Central memory CD8-positive, alpha-beta T cell (primary cell): Measurements from ENCODE around the gene NAV1.
"Not testable (repeated sequence)": the region's sequence is repeated elsewhere in the genome, so short reads cannot be mapped to it uniquely, and the experiment has no call there.

ENCODE experiments used
- ATAC-seq: fragments of 150-1000 bp; cut with Tn5 transposase; replicated peaks from 2 replicates; pipeline ENCODE4 v1.10.0; 2022; ENCODE audit warnings: mild to moderate bottlenecking, moderate FRiP score, moderate number of reproducible peaks; ENCODE audit not compliant: poor library complexity, severe bottlenecking; ENCODE audit errors: extremely low read depth
- DNase-seq, 2 donors: peaks; one replicate each; pipeline ENCODE4 v3.0.0; 2021; ENCODE audit warnings: low spot score in 2 of 2
- H3K27ac Mint-ChIP-seq: one replicate; pipeline ENCODE4 v1.8.0; 2022; ENCODE audit warnings: low read depth, mild to moderate bottlenecking, moderate library complexity, mixed read lengths
- H3K27me3 Mint-ChIP-seq: one replicate; pipeline ENCODE4 v1.8.0; 2022; ENCODE audit warnings: mixed read lengths
- H3K36me3 Mint-ChIP-seq: one replicate; pipeline ENCODE4 v1.8.0; 2022; ENCODE audit warnings: mild to moderate bottlenecking, moderate library complexity, mixed read lengths; ENCODE audit not compliant: insufficient read depth
- H3K4me1 Mint-ChIP-seq: one replicate; pipeline ENCODE4 v1.8.0; 2022; ENCODE audit warnings: mixed read lengths
- H3K4me3 Mint-ChIP-seq: one replicate; pipeline ENCODE4 v1.8.0; 2022; ENCODE audit warnings: mild to moderate bottlenecking, moderate library complexity, mixed read lengths
- H3K9me3 Mint-ChIP-seq: one replicate; pipeline ENCODE4 v1.8.0; 2022; ENCODE audit warnings: mixed read lengths

NAV1 gene, protein sequence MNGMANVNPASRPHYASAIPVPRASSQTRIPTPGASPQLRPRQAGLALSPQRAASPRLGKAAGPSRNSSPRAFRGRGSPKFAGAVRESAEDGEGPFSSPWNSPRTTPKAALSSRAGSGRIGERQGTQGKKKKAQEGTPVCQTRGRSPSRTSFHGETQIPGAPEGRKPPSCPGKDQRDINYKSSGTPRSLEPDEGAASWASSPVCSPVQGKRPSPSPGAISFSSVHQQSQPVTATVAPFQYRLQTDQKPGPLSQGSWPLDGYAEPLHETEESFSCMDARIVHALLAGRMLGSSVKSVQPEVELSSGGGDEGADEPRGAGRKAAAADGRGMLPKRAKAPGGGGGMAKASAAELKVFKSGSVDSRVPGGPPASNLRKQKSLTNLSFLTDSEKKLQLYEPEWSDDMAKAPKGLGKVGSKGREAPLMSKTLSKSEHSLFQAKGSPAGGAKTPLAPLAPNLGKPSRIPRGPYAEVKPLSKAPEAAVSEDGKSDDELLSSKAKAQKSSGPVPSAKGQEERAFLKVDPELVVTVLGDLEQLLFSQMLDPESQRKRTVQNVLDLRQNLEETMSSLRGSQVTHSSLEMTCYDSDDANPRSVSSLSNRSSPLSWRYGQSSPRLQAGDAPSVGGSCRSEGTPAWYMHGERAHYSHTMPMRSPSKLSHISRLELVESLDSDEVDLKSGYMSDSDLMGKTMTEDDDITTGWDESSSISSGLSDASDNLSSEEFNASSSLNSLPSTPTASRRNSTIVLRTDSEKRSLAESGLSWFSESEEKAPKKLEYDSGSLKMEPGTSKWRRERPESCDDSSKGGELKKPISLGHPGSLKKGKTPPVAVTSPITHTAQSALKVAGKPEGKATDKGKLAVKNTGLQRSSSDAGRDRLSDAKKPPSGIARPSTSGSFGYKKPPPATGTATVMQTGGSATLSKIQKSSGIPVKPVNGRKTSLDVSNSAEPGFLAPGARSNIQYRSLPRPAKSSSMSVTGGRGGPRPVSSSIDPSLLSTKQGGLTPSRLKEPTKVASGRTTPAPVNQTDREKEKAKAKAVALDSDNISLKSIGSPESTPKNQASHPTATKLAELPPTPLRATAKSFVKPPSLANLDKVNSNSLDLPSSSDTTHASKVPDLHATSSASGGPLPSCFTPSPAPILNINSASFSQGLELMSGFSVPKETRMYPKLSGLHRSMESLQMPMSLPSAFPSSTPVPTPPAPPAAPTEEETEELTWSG (N-terminal part only)

GRCh38 chr1:201538612-201539551 lies at the start of gene NAV1:
TSS of gene NAV1 (plus strand) at chr1:201539127. CDS start at chr1:201622885, 83,758 bp downstream.
- Mint-ChIP-seq H3K9me3 (no peaks in the 10 kb centered on the region), H3K27me3 (peaks cover 76% of the 10 kb centered on the region), H3K4me1 (peaks cover 18% of the 10 kb centered on the region), H3K27ac (no peak within 1 kb of the TSS), H3K4me3 (peak within 1 kb of the TSS; percentile 78), H3K36me3 (peaks cover 1% of the 10 kb centered on the region)
- DNase-seq (no peak), ATAC-seq (no peak)

DNA sequence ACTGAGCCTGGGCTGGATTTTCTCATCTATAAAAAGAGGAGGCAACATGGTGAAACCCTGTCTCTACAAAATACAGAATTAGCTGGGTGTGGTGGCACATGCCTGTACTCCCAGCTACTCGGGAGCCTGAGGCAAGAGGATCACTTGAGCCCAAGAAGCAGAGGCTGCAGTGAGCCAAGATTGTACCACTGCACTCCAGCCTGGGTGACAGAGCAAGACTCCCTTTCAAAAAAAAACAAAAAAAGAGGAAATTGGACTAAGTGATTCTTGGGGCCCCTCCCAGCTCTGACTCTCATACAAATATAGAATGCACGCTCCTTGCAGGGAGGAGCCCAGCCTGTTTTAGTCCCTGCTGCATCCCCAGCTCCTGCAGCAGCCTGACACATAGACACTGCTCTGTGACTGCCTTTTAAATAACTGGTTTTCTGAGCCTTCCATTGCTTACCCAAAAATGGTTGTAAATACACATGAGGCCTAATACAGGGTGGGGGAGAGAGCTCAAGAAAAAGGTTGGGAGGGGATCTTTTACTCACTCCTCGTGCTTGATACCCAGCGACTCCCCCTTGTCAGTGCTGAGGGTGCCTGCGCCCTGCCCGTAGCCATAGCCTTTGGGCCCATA lies 49.2 kb upstream of the NAV1 start:
- Mint-ChIP-seq H3K9me3 (no peaks in the 10 kb centered on the region), H3K27ac (no peak overlapping the region), H3K27me3 (no peaks in the 10 kb centered on the region), H3K4me1 (no peaks in the 10 kb centered on the region), H3K4me3 (no peak overlapping the region), H3K36me3 (peaks cover 13% of the 10 kb centered on the region)
- DNase-seq = no peak
- ATAC-seq = no peak

GRCh38 chr1:201490708-201491131 lies 48.2 kb upstream of the NAV1 start:
- no peak for ATAC-seq
- Mint-ChIP-seq H3K27me3 (no peaks in the 10 kb centered on the region), H3K4me3 (no peak overlapping the region), H3K27ac (no peak overlapping the region), H3K4me1 (no peaks in the 10 kb centered on the region), H3K9me3 (no peaks in the 10 kb centered on the region), H3K36me3 (peaks cover 20% of the 10 kb centered on the region)
- DNase-seq = no peak

DNA sequence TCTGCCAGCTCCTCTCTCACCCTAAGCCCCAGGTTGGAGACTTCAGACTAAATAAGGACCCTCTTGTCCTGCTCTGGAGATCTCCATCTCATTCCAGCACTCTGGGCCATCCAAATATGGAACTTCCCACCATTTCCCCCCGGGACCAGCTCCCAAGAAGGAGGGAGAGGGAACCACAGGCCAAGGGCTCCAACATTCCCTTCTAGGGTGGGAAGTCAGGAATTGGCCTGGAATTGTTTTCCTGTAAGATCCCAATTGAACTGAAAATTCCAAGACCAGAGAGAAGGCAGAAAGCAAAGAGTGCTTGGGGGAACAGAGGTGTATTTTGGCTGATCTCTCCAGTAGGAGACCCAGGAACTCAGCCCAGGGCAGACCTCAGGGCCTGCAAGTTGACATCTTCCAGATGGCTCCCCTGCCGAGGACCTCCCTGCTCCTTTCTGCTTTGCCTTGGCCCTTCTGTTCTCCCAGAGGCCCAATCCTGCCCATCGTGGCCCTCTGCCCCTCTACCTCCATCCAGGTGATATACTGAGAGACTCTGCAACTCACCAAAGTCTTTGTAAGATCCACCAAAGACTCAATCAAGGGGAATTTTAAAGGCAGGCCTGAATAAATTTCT lies 46.9 kb upstream of the NAV1 start:
- Mint-ChIP-seq H3K9me3 (no peaks in the 10 kb centered on the region), H3K4me1 (no peaks in the 10 kb centered on the region), H3K27ac (peak overlapping the region; percentile 33), H3K36me3 (peaks cover 22% of the 10 kb centered on the region), H3K4me3 (no peak overlapping the region), H3K27me3 (no peaks in the 10 kb centered on the region)
- ATAC-seq (no peak), DNase-seq (no peak)

DNA sequence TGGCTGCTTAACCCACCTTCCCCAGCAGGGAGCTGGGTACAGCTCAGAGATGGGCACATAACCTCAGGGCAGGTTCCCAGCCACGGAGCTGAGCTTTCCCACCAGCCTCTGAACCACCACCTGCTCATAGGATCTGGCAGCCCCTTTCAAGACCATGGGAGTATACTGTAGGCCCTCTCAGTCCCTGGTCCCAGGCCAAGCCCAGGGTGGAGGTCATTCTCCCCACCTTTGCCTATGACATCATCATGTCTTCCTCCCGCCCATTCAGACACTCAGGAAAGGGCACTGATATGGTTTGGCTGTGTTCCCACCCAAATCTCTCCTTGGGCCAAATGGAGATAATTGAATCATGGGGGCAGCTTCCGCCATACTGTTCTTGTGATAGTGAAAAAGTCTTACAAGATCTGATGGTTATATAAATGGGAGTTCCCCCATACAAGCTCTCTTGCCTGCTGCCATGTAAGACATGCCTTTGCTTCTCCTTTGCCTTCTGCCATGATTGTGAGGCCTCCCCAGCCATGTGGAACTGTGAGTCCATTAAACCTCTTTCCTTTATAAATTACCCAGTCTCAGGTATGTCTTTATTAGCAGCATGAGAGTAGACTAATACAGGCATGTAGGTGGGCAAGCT lies 45.8 kb upstream of the NAV1 start:
- not testable (repeated sequence) for H3K4me3 Mint-ChIP-seq, ATAC-seq, H3K9me3 Mint-ChIP-seq, H3K27me3 Mint-ChIP-seq, DNase-seq, H3K27ac Mint-ChIP-seq, H3K4me1 Mint-ChIP-seq
- peaks cover 22% of the 10 kb centered on the region for H3K36me3 Mint-ChIP-seq

DNA sequence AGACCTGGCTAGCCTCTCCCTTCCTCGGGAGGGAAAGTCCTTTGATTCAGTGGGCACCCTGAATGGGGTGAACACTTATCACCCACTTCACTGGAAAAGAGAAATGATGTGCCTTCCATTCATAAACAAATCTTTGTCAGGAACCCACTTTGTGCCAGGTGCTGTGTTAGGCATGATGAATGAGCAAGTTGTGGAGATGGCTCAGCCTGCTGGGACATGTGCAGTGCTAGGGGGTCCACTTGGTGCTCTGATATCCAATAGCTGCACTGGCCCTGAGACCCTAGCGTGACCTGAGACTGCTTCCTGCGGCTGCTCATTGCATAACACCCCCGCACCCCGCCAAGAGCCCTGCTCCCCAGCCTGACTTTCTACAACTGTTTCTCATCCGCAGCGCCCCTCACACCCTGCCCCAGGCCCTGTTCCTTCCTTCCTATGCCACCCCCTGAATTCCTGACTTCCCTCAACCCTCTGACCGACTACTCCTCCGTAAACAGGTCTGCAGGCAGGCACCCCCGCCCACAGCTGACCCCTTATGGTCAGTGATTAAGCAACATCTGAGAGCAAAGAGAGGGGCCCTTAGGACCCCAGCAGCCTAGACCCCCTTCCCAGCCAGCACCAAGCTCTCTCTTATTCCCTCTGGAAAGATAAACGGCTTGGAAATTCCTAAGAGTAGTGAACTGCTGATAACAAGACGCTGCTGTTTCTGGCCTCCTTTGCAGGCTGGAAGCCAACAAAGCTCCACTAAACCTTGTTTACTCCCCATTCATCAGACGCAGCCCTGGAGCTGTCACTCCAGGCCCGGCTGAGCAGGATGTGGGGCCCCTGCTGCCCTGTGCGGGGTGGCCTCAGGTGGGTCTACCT lies 44.9 kb upstream of the NAV1 start:
- Mint-ChIP-seq H3K9me3 (no peaks in the 10 kb centered on the region), H3K4me1 (no peaks in the 10 kb centered on the region), H3K36me3 (peaks cover 20% of the 10 kb centered on the region), H3K4me3 (no peak overlapping the region), H3K27ac (no peak overlapping the region), H3K27me3 (no peaks in the 10 kb centered on the region)
- no peak for ATAC-seq
- no peak for DNase-seq

DNA sequence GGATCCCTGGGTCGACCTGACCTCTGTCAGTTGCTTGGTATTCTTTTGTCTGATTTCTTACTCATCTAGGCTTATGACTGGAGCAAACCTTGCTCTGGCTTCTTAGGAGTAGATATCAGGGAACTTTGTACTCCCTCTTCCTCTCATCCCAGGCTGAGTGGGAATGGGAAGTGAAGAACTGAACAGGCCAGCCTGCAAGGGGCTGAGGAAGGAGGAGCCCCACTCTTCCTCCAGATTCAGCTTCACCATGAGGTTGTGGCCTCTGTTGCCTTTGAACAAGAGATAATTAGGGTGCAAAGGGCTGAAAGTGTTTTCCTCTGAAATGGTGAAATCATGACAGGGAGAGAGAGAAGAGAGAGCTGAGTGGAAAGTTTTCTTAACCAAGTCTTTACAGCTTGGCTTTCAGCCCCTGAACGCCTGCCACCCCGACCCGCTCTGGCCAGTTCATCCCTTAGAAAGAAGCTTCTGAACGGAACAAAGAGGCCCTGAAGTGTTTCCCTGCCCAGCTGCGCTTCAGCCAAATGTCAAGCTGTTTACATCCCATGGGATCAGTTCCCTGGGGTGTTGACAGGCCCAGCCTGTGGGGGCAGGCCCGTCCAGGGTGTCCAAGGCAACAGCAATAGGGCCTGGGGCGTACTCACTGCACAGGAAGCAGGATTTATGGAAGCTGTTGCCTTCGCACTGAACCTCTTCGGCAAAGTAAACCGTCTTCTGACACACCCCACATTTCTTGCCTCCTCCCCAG lies 43.2 kb upstream of the NAV1 start:
- Mint-ChIP-seq H3K4me3 (no peak overlapping the region), H3K36me3 (peaks cover 18% of the 10 kb centered on the region), H3K27me3 (no peaks in the 10 kb centered on the region), H3K4me1 (no peaks in the 10 kb centered on the region), H3K9me3 (no peaks in the 10 kb centered on the region), H3K27ac (no peak overlapping the region)
- no peak for DNase-seq
- no peak for ATAC-seq

DNA sequence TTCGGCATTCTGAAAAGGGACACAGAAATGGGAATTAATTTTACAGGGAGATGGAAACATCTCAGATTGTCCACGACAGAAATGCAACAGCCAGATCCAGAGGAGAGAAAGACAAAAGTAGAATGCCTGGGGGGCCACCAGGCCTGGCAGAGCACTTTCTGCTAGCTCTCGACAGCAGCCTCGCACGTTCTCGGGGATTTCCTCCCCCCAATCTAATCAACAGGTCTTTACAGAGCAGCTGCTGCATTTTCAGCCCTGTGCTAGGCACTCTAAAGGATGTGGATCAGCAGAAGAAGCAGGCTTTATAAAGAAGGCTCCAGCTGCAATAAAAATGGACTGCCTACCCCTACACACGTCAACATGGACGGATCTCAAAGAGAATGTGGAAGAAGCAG lies 42.6 kb upstream of the NAV1 start:
- H3K4me1 Mint-ChIP-seq = no peaks in the 10 kb centered on the region
- no peaks in the 10 kb centered on the region for H3K27me3 Mint-ChIP-seq
- no peak for ATAC-seq
- H3K4me3 Mint-ChIP-seq = no peak overlapping the region
- no peaks in the 10 kb centered on the region for H3K9me3 Mint-ChIP-seq
- no peak for DNase-seq
- H3K27ac Mint-ChIP-seq = no peak overlapping the region
- peaks cover 18% of the 10 kb centered on the region for H3K36me3 Mint-ChIP-seq

GRCh38 chr1:201497935-201498509 lies 40.9 kb upstream of the NAV1 start:
- ATAC-seq = no peak
- no peaks in the 10 kb centered on the region for H3K9me3 Mint-ChIP-seq
- no peak overlapping the region for H3K27ac Mint-ChIP-seq
- peaks cover 15% of the 10 kb centered on the region for H3K36me3 Mint-ChIP-seq
- no peaks in the 10 kb centered on the region for H3K27me3 Mint-ChIP-seq
- peaks cover 9% of the 10 kb centered on the region for H3K4me1 Mint-ChIP-seq
- DNase-seq = no peak
- no peak overlapping the region for H3K4me3 Mint-ChIP-seq
